Measurements from ENCODE around the gene CSRP2.

CSRP2 gene

GRCh38 chr12:76891609-76892008 lies 12.8 kb upstream of the CSRP2 start:
- no peak for DNase-seq (ENCODE audit: low spot score)

- DNase-seq (ENCODE audit: low spot score): no peak
Measured at GRCh38 chr12:76890151-76891143, 11.6 kb upstream of the CSRP2 start.

- DNase-seq (ENCODE audit: low spot score): no peak
Measured at GRCh38 chr12:76888775-76889174, 10.0 kb upstream of the CSRP2 start.

GRCh38 chr12:76883811-76884210 lies 5.0 kb upstream of the CSRP2 start:
- no peak for DNase-seq (ENCODE audit: low spot score)

DNA sequence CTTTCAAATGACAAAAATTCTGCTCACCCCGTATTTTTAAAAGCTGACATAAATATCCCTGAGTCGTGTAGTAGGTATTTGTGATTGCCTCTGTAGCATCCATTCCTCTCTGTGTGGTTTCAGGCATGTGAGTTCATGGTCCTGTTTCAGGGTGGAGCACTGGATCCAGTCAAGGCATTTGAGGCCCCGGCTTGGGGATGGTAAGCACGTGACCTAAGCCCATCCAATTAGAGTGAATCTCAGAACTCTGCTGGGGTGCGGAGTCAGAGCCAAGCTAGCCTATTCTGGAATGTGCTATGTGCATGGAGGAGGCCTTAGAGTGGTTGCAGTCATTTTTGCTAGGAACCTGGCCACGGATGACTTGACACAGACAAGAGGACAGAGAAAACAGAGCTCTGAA lies 4.3 kb upstream of the CSRP2 start:
- no peak for DNase-seq (ENCODE audit: low spot score)

DNA sequence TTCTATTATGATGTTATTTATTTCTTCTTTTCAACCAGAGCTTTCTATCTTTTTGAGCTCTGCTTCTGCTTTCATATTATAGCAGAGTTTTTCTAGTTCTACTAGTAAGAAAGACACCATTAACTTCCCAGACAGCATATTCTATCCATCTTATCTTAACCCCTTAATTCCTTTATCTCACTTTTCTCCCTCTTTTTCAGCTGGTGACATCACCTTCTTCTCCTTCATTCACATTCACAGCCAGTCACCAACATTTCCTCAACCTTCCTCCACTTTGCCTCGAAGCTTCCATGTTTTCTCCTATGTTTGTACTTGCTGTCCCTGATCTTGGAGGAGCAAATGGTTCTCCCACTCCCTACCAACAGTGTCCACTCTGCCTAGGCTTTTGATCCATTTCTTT lies 3.5 kb upstream of the CSRP2 start:
- DNase-seq (ENCODE audit: low spot score): no peak

DNA sequence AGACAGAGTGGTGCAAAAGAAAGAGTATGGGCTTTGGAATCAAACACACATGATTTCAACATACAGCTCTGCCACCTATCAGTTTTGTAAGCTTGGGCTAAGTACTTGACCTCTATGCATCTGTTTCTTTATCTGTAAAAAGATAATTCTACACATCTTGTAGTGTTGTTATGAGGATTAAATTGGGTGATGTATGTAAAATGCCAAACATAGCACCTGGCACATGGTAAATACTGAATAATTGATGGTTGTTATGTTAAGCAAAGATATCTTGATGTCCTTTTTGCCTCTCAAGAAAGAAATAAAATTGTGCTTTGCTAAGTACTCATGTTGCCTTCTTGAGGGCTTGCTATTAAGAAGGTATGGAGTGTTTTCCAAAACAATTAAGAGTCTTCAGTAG lies 2.3 kb upstream of the CSRP2 start:
- DNase-seq (ENCODE audit: low spot score): no peak

GRCh38 chr12:76880519-76881023 lies 1.8 kb upstream of the CSRP2 start:
- no peak for DNase-seq (ENCODE audit: low spot score)

- DNase-seq (ENCODE audit: low spot score): no peak
Measured at GRCh38 chr12:76879710-76880518, 1.1 kb upstream of the CSRP2 start.

- no peak for DNase-seq (ENCODE audit: low spot score)
Measured at GRCh38 chr12:76878099-76878898, 520 bp downstream of the CSRP2 start.

- DNase-seq (ENCODE audit: low spot score): no peak
Measured at GRCh38 chr12:76876696-76877229, 2.1 kb downstream of the CSRP2 start.

- DNase-seq (ENCODE audit: low spot score): no peak
Measured at GRCh38 chr12:76874491-76875190, 4.2 kb downstream of the CSRP2 start.

- DNase-seq (ENCODE audit: low spot score): no peak
Measured at GRCh38 chr12:76874027-76874426, 4.8 kb downstream of the CSRP2 start.

DNA sequence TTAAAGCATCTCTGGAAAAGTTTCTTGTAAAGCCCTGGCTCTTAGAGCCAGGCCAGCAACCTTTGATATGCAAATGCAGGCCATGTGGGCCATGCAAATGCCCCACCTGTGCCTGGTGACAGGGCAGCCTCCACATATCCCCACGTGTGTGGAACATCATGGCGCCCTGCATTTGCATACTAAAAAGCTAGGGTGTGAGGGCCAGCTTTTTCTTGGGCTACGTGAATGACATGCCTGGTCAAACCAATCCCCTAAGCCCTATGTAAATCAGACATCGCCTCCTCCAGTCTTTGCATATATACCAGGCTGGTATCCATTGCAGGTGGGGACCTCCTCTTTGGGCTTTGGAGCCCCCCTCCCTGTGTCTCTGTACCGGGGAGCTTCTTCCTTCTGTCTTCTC lies 6.4 kb downstream of the CSRP2 start:
- no peak for DNase-seq (ENCODE audit: low spot score)

GRCh38 chr12:76871742-76872141 lies 7.1 kb downstream of the CSRP2 start:
- no peak for DNase-seq (ENCODE audit: low spot score)

DNA sequence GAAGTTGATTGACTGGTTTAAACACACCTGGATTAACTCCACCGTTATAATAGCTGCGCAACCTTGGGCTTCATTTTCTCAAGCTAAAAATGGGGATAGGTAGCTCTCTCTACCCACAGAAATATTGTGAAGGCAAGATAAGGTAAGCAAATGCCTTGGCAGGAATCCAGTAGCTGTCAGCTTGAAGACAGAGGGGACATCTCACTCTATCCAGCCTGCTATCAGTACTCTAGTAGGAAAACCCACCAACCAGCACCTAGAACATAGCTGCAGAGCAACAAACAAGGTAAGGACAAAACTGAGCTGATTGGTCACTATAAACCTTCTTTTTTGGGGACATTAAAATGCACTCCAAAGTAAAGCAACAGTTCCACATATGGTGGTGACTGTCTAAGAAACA lies 7.7 kb downstream of the CSRP2 start:
- no peak for DNase-seq (ENCODE audit: low spot score)

DNA sequence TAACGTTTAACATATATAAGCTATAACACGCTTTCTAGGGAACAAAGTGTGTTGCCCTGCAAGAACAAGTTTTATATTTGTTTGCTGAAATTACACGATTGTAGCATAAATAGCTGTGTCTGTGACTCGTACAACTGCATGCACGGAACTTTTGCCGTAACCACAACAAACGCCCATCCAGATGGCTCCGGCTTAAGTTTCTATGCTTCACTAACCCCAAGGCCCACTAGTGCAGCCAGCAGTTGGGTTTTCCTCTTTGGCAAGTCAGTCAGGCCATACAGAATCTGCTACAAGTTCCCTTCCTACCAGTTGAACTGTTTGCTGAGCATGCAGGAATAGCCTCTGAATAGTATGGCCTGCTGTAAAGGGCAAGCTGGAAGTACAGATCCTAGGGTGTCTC lies 12.1 kb downstream of the CSRP2 start:
- DNase-seq (ENCODE audit: low spot score): no peak

DNA sequence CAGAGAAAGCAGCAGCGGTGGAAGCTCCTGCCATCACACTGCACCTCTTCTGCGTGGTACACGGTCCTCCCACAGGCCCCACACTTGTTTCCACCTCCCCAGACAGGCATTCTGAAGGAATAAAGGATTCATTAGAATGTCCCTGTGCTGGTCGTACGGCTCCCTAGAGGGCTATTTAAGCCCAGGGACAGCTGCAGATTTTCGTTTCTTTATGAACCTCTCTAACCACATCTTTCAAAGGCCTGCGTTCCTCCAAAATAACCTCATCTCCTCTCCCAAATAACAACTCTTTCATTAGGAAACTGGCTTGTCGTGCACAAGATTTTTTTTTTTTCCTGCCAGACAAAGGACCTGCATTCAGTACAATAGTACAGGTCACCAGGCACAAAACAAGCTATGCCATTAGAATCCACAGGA lies 12.7 kb downstream of the CSRP2 start:
- DNase-seq (ENCODE audit: low spot score): no peak

DNA sequence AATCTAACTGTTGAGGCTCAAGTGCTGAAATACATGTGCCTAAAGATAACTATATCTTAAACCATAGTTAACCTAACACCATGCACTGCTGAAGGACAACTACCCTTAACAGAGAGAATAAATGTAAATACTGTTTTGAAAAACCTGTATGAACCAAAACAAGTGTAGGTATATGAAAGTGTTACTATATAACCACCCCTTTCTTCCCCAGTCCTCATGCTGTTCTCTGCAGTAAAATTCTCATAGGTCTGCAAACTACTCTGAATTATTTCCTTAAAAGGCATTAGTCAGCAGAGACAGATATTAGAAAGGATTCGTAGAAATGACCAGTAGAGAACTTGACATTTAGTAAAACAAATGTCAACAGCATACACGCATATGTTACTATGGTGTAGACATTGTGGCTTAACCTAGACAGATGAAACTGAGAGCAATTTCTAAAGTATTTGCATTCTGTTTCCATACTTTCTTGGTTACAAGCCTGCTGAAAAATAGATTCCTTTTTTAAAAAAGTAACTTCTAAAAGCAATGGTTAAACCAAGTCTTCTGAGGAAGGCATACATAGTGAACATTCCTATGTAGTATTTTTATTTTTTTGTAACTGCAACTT lies 13.9 kb downstream of the CSRP2 start:
- DNase-seq (ENCODE audit: low spot score): no peak

GRCh38 chr12:76863837-76864236 lies 15.0 kb downstream of the CSRP2 start:
- DNase-seq (ENCODE audit: low spot score): no peak
